LNCaP clone FGC (cell line): ENCODE results near the gene HS6ST2.

Source experiments
- DNase-seq: peaks from one replicate; pipeline ENCODE4 v3.0.0-alpha.2; 2011; ENCODE audit warnings: low read depth
- H3K4me3 ChIP-seq: 2 replicates; pipeline ENCODE4 v1.5.1; 2011; ENCODE audit warnings: mild to moderate bottlenecking, low read depth, low read length, control low read depth
- TF ChIP-seq, protein P1 (sequence below): IDR thresholded peaks from 2 replicates; pipeline ENCODE4 v1.5.1; 2012; ENCODE audit warnings: mild to moderate bottlenecking; ENCODE audit not compliant: control insufficient read depth, insufficient read depth; ENCODE audit errors: extremely low read depth

The HS6ST2 gene

DNA sequence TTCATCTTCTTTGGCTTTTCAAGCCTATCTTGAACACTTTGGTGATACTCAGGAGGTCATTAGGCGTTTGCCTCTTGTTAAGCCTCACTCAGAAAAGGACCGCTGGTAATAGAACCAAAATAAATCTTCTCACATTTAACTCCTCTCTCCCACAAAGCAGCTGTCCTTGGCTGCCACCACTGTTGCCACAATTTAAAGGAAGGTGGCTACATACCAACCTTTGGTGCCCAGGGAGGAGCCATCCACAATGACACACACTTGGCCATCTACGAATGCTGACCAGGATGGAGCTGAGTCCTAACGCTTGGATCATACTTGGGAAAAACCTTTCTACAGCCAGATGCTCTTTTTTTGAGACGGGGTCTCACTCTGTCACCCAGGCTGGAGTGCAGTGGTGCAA is 210.2 kb downstream of the HS6ST2 start:
- no peak overlapping the region for H3K4me3 ChIP-seq
- TF ChIP-seq, protein P1, sequence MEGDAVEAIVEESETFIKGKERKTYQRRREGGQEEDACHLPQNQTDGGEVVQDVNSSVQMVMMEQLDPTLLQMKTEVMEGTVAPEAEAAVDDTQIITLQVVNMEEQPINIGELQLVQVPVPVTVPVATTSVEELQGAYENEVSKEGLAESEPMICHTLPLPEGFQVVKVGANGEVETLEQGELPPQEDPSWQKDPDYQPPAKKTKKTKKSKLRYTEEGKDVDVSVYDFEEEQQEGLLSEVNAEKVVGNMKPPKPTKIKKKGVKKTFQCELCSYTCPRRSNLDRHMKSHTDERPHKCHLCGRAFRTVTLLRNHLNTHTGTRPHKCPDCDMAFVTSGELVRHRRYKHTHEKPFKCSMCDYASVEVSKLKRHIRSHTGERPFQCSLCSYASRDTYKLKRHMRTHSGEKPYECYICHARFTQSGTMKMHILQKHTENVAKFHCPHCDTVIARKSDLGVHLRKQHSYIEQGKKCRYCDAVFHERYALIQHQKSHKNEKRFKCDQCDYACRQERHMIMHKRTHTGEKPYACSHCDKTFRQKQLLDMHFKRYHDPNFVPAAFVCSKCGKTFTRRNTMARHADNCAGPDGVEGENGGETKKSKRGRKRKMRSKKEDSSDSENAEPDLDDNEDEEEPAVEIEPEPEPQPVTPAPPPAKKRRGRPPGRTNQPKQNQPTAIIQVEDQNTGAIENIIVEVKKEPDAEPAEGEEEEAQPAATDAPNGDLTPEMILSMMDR = no peak
- no peak for DNase-seq

GRCh38 chrX:132745593-132745992 is 212.8 kb downstream of the HS6ST2 start:
- TF ChIP-seq, protein P1 = no peak
- no peak overlapping the region for H3K4me3 ChIP-seq
- DNase-seq = no peak

- no peak for DNase-seq
- no peak overlapping the region for H3K4me3 ChIP-seq
- TF ChIP-seq, protein P1 = no peak
Measured at GRCh38 chrX:132744470-132744869, 214.0 kb downstream of the HS6ST2 start.

- DNase-seq = no peak
- TF ChIP-seq, protein P1 = no peak
- H3K4me3 ChIP-seq = no peak overlapping the region
Measured at GRCh38 chrX:132743086-132743485, 215.3 kb downstream of the HS6ST2 start.

GRCh38 chrX:132742246-132742645 is 216.2 kb downstream of the HS6ST2 start:
- TF ChIP-seq, protein P1 = no peak
- H3K4me3 ChIP-seq = no peak overlapping the region
- no peak for DNase-seq

DNA sequence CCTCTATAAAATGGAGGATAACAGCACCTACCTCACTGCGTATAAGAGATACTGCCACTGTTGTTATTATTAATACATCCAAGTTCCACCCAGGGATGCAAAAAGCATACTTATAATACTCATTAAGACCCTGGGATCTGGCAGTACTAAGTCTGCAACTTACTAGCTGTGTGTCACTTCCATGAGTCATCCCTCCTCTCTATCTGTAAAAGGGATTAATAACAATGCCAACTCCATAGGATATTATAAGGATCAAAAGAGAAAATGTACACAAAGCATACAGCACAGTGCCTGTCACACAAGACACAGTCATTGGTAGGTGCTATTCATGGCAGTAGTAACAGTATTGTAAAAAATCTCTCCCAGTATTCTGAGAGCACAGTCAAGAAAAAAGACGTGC is 216.7 kb downstream of the HS6ST2 start:
- H3K4me3 ChIP-seq = no peak overlapping the region
- DNase-seq = no peak
- TF ChIP-seq, protein P1 = no peak

DNA sequence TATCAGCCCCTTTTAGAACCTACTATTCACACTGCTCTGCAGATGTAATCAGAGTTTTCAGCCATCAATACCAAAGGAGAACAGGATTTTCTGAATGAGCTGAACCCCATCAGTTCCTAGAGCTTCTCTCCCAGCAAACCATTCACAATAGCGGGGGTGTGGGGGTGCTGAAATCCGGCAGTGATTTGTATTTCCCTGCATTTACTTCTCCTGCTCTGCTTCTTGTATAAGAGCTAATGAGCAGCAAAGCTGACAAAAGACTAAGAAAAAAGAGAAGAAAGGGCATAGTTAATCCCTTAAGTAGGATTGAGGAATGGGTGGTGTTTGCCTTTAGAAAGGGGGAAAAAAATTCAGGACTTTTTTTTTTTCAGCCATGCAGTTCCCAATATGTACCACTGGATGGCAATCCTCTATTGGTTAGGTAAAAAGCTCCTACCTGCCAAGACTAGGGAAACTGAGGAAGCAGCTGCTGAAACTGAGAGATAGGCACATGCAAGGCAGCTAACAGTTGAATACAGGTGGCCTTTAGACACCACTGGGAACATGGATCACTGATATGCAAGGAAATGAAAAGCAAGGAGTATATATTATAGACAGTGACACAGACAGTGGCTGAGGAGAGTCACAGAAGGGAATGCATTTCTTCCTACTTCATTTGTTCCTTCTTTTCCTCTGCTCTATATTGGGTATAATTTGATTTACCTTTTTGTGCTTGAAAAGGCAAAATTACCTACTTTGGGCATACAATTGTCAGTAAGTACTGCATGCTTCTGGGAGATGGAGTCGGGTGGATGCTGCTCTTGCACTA is 217.9 kb downstream of the HS6ST2 start:
- TF ChIP-seq, protein P1 = peak; percentile 51
- H3K4me3 ChIP-seq = no peak overlapping the region
- DNase-seq = no peak
